B cell (primary cell): Measurements from ENCODE around the gene PSAT1. TPM values are rescaled to one million over a fixed set of nuclear protein-coding genes. Genes with fewer than 3 reads are reported as not detected.

Experiments used
- ATAC-seq: fragments of 200-7000 bp; cut with Tn5 transposase; one replicate; pipeline ENCODE4 v1.10.0; 2021; ENCODE audit warnings: low read depth, mild to moderate bottlenecking, moderate number of reproducible peaks, moderate library complexity
- CTCF ChIA-PET: fragments of 350-600 bp; sonication (Branson Sonifier 250); formaldehyde crosslinking; loops from one replicate; lab custom pipeline; 2021; ENCODE audit warnings: antibody characterized with exemption, inconsistent platforms; lab: Charles Lee
- POLR2A ChIA-PET: fragments of 350-600 bp; sonication (Branson Sonifier 250); formaldehyde crosslinking; loops from one replicate; lab custom pipeline; 2021; ENCODE audit warnings: antibody characterized with exemption; lab: Charles Lee
- DNase-seq: peaks from one replicate; pipeline ENCODE4 v3.0.0; 2013
- H2AFZ ChIP-seq: 2 replicates; pipeline ENCODE4 v1.6.1; 2012; ENCODE audit warnings: mild to moderate bottlenecking, low read depth, low read length; ENCODE audit not compliant: insufficient read depth, poor library complexity, severe bottlenecking
- H3K27ac ChIP-seq, 2 donors: 1 replicate in 1 of 2; 2 replicates in 1 of 2; pipeline ENCODE4 v1.5.1; 2012 to 2013; ENCODE audit warnings: low read length in 2 of 2, mild to moderate bottlenecking in 2 of 2, moderate library complexity in 1 of 2
- H3K27me3 ChIP-seq, 4 experiments: fragments of 200-600 bp in 1 of 4; sonication (generic) in 1 of 4; replicated peaks in 1 of 4; 1 replicate in 2 of 4; 2 replicates in 2 of 4; pipeline versions ENCODE4 v1.6.1 to v1.7.0; 2013 to 2016; ENCODE audit warnings: low read length in 3 of 4, mild to moderate bottlenecking in 2 of 4, mixed read lengths in 1 of 4, moderate library complexity in 1 of 4; ENCODE audit not compliant: insufficient read depth in 4 of 4, control insufficient read depth in 3 of 4; ENCODE audit errors: control extremely low read depth in 1 of 4
- H3K36me3 ChIP-seq, 2 experiments: replicated peaks in 1 of 2; 1 replicate in 1 of 2; 2 replicates in 1 of 2; pipeline versions ENCODE4 v1.6.1 to v1.7.1; 2013; ENCODE audit warnings: low read length in 1 of 2; ENCODE audit not compliant: insufficient read depth in 2 of 2, control insufficient read depth in 1 of 2; ENCODE audit errors: control extremely low read depth in 1 of 2, extremely low read depth in 1 of 2
- H3K4me1 ChIP-seq, 2 donors: fragments of 200-600 bp in 1 of 2; sonication (generic) in 1 of 2; 1 replicate in 1 of 2; 2 replicates in 1 of 2; pipeline versions ENCODE4 v1.5.1 to v1.6.1; 2013 to 2017; ENCODE audit warnings: low read length in 2 of 2; ENCODE audit not compliant: control insufficient read depth in 2 of 2, insufficient read depth in 2 of 2
- H3K4me2 ChIP-seq: replicated peaks from 2 replicates; pipeline ENCODE3; 2012; ENCODE audit warnings: mild to moderate bottlenecking, low read depth, low read length; ENCODE audit not compliant: poor library complexity, severe bottlenecking
- H3K4me3 ChIP-seq, 5 experiments: fragments of 200-600 bp in 1 of 5; sonication (generic) in 1 of 5; 1 replicate in 3 of 5; 2 replicates in 2 of 5; pipeline versions ENCODE4 v1.5.1 to v1.7.0; 2011 to 2016; ENCODE audit warnings: low read length in 4 of 5, mild to moderate bottlenecking in 4 of 5, low read depth in 2 of 5, control low read depth in 1 of 5, moderate library complexity in 1 of 5; ENCODE audit not compliant: insufficient read depth in 1 of 5; ENCODE audit errors: control extremely low read depth in 1 of 5, extremely low read depth in 1 of 5
- H3K79me2 ChIP-seq: fragments of 200-600 bp; sonication (generic); one replicate; pipeline ENCODE4 v1.6.0; 2016; ENCODE audit warnings: low read length; ENCODE audit not compliant: control insufficient read depth, insufficient read depth
- H3K9ac ChIP-seq: fragments of 200-600 bp; sonication (generic); 2 replicates; pipeline ENCODE4 v1.6.1; 2017; ENCODE audit warnings: mild to moderate bottlenecking, low read length, moderate library complexity
- H3K9me3 ChIP-seq, 3 donors: one replicate each; pipeline versions ENCODE4 v1.6.1 to v1.7.1; 2013; ENCODE audit warnings: low read length in 2 of 3; ENCODE audit not compliant: control insufficient read depth in 2 of 3, insufficient read depth in 1 of 3; ENCODE audit errors: control extremely low read depth in 1 of 3
- H4K20me1 ChIP-seq: 2 replicates; pipeline ENCODE4 v1.6.0; 2012; ENCODE audit warnings: mild to moderate bottlenecking, low read length; ENCODE audit not compliant: insufficient read depth, control insufficient read depth, poor library complexity, severe bottlenecking
- H3K27ac Mint-ChIP-seq: one replicate; pipeline ENCODE4 v1.8.0; 2021; ENCODE audit warnings: mixed read lengths
- H3K27me3 Mint-ChIP-seq: one replicate; pipeline ENCODE4 v1.8.0; 2021; ENCODE audit warnings: mixed read lengths
- H3K4me1 Mint-ChIP-seq: one replicate; pipeline ENCODE4 v1.8.0; 2021; ENCODE audit warnings: mixed read lengths
- H3K4me3 Mint-ChIP-seq: one replicate; pipeline ENCODE4 v1.8.0; 2021; ENCODE audit warnings: mixed read lengths
- H3K9me3 Mint-ChIP-seq: one replicate; pipeline ENCODE4 v1.8.0; 2022; ENCODE audit warnings: mixed read lengths; ENCODE audit not compliant: insufficient read depth
- EZH2 ChIP-seq: IDR thresholded peaks from 2 replicates; pipeline ENCODE4 v1.6.1; 2012; ENCODE audit warnings: borderline replicate concordance, low read depth, mild to moderate bottlenecking, moderate library complexity, low read length; ENCODE audit not compliant: insufficient read depth, poor library complexity, severe bottlenecking
- WGBS: methylation state at CpG from one replicate; pipeline ENCODE4 v1.1.5; 2013; ENCODE audit warnings: missing lambda C conversion rate; ENCODE audit not compliant: insufficient coverage; 5-methylcytosine and 5-hydroxymethylcytosine counted together
- intact Hi-C: fragments of 100-400 bp; cut with micrococcal nuclease; formaldehyde crosslinking; loops from one replicate; pipeline ENCODE4 v1.10.0; 2022
- polyA plus RNA-seq: library from polyadenylated mRNA; depleted of rRNA; stranded (reverse); fragments of >200 nt; gene quantifications from 2 replicates; pipeline ENCODE4 v1.2.3, GENCODE V29; 2012
- total RNA-seq, 2 donors: library from RNA; stranded (reverse); fragments of 120-200 nt in 1 of 2; gene quantifications; 1 replicate in 1 of 2; 2 replicates in 1 of 2; pipeline versions ENCODE4 v1.2.3 to v1.2.4, GENCODE V29; 2013 to 2022
- TF ChIP-seq, protein P1 (sequence below): fragments of 200-600 bp; IDR thresholded peaks from one replicate; pipeline ENCODE4 v1.8.0; 2022; ENCODE audit warnings: antibody characterized with exemption, mild to moderate bottlenecking

Gene PSAT1
- total and polyA plus RNA-seq, 2 donors (not counting 1 experiment from before 2014, with no cell fraction given): 0.61 to 5.0 TPM

DNA sequence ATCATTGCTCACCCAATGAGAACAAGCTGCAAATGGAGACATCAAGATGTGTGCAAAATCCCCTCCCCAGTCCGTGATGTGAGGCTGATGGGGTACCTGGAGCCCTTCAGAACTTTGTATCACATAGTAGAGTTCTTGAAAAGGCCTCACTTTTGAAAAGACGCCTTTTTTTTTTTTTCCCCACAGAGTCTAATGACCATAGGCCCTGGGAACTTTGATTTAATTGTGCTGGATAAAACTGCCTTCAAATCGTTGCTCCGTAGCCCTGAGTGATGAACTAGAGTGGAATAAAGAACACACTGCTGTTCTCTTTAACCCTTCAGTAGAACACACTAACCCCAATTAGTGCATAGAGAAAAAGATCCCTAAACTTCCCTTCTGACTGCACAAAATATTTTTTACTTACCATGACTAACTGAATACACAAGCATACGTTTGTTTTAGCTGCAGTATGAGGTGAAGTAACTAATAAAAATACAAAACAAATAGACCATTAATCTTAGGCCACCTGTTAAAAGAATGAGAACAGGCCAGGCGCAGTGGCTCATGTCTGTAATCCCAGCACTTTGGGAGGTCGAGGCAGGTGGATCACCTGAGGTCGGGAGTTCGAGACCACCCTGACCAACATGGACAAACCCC lies 15.1 kb downstream of the PSAT1 start:
- no peak overlapping the region for H3K27ac Mint-ChIP-seq
- H3K36me3 ChIP-seq: no peaks in the 10 kb centered on the region
- no peaks in the 10 kb centered on the region for H3K79me2 ChIP-seq
- intact Hi-C loops: no loop called here
- H3K4me3 ChIP-seq: no peak overlapping the region
- H2AFZ ChIP-seq: no peak overlapping the region
- no peak overlapping the region for H3K4me3 Mint-ChIP-seq
- H4K20me1 ChIP-seq: no peaks in the 10 kb centered on the region
- H3K4me1 Mint-ChIP-seq: no peaks in the 10 kb centered on the region
- DNase-seq (no peak), ATAC-seq (no peak)
- WGBS: 97% methylated on average over 5 of the region's 9 CpGs
- CTCF ChIA-PET: no interaction called here
- H3K4me1 ChIP-seq: no peaks in the 10 kb centered on the region
- no peaks in the 10 kb centered on the region for H3K9me3 ChIP-seq
- H3K4me2 ChIP-seq: no peak overlapping the region
- POLR2A ChIA-PET: no interaction called here
- H3K27me3 Mint-ChIP-seq: no peaks in the 10 kb centered on the region
- H3K27ac ChIP-seq: no peak overlapping the region
- H3K9me3 Mint-ChIP-seq: no peaks in the 10 kb centered on the region
- TF ChIP-seq, protein P1, sequence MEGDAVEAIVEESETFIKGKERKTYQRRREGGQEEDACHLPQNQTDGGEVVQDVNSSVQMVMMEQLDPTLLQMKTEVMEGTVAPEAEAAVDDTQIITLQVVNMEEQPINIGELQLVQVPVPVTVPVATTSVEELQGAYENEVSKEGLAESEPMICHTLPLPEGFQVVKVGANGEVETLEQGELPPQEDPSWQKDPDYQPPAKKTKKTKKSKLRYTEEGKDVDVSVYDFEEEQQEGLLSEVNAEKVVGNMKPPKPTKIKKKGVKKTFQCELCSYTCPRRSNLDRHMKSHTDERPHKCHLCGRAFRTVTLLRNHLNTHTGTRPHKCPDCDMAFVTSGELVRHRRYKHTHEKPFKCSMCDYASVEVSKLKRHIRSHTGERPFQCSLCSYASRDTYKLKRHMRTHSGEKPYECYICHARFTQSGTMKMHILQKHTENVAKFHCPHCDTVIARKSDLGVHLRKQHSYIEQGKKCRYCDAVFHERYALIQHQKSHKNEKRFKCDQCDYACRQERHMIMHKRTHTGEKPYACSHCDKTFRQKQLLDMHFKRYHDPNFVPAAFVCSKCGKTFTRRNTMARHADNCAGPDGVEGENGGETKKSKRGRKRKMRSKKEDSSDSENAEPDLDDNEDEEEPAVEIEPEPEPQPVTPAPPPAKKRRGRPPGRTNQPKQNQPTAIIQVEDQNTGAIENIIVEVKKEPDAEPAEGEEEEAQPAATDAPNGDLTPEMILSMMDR: no peak
- no peak for TF ChIP-seq EZH2
- no peak overlapping the region for H3K9ac ChIP-seq
- no peaks in the 10 kb centered on the region for H3K27me3 ChIP-seq

DNA sequence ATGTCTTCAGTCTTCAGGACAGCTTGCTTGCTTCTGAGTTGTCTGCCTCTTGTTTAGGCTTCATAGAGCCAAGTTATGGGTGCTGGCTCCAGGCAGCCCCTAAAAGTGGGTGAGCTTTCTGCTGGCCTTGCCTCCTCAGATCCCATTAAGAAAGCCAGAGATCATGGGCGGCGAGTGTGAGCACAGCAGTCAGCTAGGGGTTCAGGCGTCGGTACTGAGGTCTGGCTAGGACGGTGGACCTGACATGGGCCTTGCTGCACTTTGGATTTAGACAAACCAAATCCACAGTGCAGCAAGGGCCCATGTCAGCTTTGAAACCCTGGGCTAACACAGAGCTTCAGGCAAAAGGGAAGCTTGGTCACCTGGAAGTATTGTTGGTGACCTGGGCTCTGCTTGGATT lies 17.6 kb downstream of the PSAT1 start:
- no peak for TF ChIP-seq EZH2
- TF ChIP-seq, protein P1: no peak
- H3K36me3 ChIP-seq: no peaks in the 10 kb centered on the region
- no peak overlapping the region for H3K27ac ChIP-seq
- Mint-ChIP-seq H3K27ac (no peak overlapping the region), H3K9me3 (no peaks in the 10 kb centered on the region), H3K4me1 (no peaks in the 10 kb centered on the region), H3K27me3 (no peaks in the 10 kb centered on the region), H3K4me3 (no peak overlapping the region)
- intact Hi-C loops: no loop called here
- H2AFZ ChIP-seq: no peak overlapping the region
- no peak for DNase-seq
- no peaks in the 10 kb centered on the region for H3K4me1 ChIP-seq
- H3K27me3 ChIP-seq: no peaks in the 10 kb centered on the region
- WGBS: 100% methylated on average over 5 of the region's 5 CpGs
- ChIA-PET POLR2A (no interaction called here), CTCF (no interaction called here)
- no peaks in the 10 kb centered on the region for H3K9me3 ChIP-seq
- H4K20me1 ChIP-seq: no peaks in the 10 kb centered on the region
- no peak for ATAC-seq
- H3K4me2 ChIP-seq: no peak overlapping the region
- no peak overlapping the region for H3K9ac ChIP-seq
- no peak overlapping the region for H3K4me3 ChIP-seq
- no peaks in the 10 kb centered on the region for H3K79me2 ChIP-seq
